H1 (cell line): ENCODE data around the gene ALK. TPM values are rescaled to one million over a fixed set of nuclear protein-coding genes. Genes with fewer than 3 reads are reported as not detected.

Experiments used
- CTCF ChIA-PET: fragments of 300-600 bp; sonication (Branson Sonifier 250); formaldehyde crosslinking; loops from one replicate; lab custom pipeline; 2021; ENCODE audit not compliant: partially characterized antibody; lab: Charles Lee
- POLR2A ChIA-PET: fragments of 300-600 bp; sonication (Branson Sonifier 250); formaldehyde crosslinking; loops from one replicate; lab custom pipeline; 2021; ENCODE audit warnings: inconsistent platforms; ENCODE audit not compliant: partially characterized antibody; lab: Charles Lee
- DNase-seq, 2 experiments: peaks; one replicate each; pipeline versions ENCODE4 v3.0.0 to v3.0.0-alpha.2; 2010 to 2022; ENCODE audit warnings: low spot score in 2 of 2, low read depth in 1 of 2, mixed read lengths in 1 of 2
- FAIRE-seq: peaks from 2 replicates; lab custom pipeline; 2011; peaks lifted over from hg19 to GRCh38; lab: Jason Lieb, UNC
- H2AFZ ChIP-seq: 2 replicates; pipeline ENCODE4 v1.8.1; 2012; ENCODE audit warnings: low read length, inconsistent platforms
- H2AK5ac ChIP-seq: 2 replicates; pipeline ENCODE4 v1.6.1; 2013; ENCODE audit warnings: low read depth, low read length
- H2BK120ac ChIP-seq: replicated peaks from 2 replicates; pipeline ENCODE3; 2013; ENCODE audit warnings: low read depth, low read length, inconsistent platforms
- H2BK12ac ChIP-seq: 2 replicates; pipeline ENCODE4 v1.6.1; 2013; ENCODE audit warnings: low read depth, low read length
- H2BK15ac ChIP-seq: 2 replicates; pipeline ENCODE4 v1.6.1; 2013; ENCODE audit warnings: low read length
- H2BK20ac ChIP-seq: 2 replicates; pipeline ENCODE4 v1.6.1; 2013; ENCODE audit warnings: low read length
- H2BK5ac ChIP-seq: 2 replicates; pipeline ENCODE4 v1.6.1; 2013; ENCODE audit warnings: low read depth, low read length
- H3K14ac ChIP-seq: 2 replicates; pipeline ENCODE4 v1.6.1; 2013; ENCODE audit warnings: inconsistent platforms; ENCODE audit not compliant: insufficient read length
- H3K18ac ChIP-seq: 2 replicates; pipeline ENCODE4 v1.6.1; 2013; ENCODE audit warnings: low read length; ENCODE audit errors: extremely low read depth
- H3K23ac ChIP-seq: 2 replicates; pipeline ENCODE4 v1.6.1; 2013; ENCODE audit warnings: inconsistent platforms; ENCODE audit not compliant: insufficient read length
- H3K23me2 ChIP-seq: 2 replicates; pipeline ENCODE4 v1.6.1; 2013; ENCODE audit warnings: low read depth, low read length
- H3K27ac ChIP-seq: 2 replicates; pipeline ENCODE4 v1.6.1; 2011; ENCODE audit warnings: low read depth, low read length, inconsistent platforms
- H3K27me3 ChIP-seq, 4 experiments: replicated peaks in 1 of 4; 1 replicate in 1 of 4; 2 replicates in 3 of 4; pipeline versions ENCODE4 v1.6.1 to v1.8.1; 2011 to 2013; ENCODE audit warnings: low read length in 3 of 4, mild to moderate bottlenecking in 3 of 4, inconsistent platforms in 2 of 4, mixed read lengths in 2 of 4, moderate library complexity in 1 of 4; ENCODE audit not compliant: control insufficient read depth in 3 of 4, insufficient read depth in 3 of 4; ENCODE audit errors: extremely low read depth in 1 of 4
- H3K36me3 ChIP-seq, 4 experiments: 2 replicates each; pipeline versions ENCODE4 v1.6.1 to v1.8.1; 2011 to 2013; ENCODE audit warnings: mild to moderate bottlenecking in 4 of 4, low read length in 3 of 4, moderate library complexity in 2 of 4, control low read depth in 1 of 4, inconsistent platforms in 1 of 4; ENCODE audit not compliant: insufficient read depth in 4 of 4, control insufficient read depth in 2 of 4
- H3K4ac ChIP-seq: replicated peaks from 2 replicates; pipeline ENCODE3; 2013; ENCODE audit warnings: low read length, low read depth, mixed read lengths, inconsistent platforms; ENCODE audit not compliant: insufficient read length
- H3K4me1 ChIP-seq, 4 experiments: replicated peaks in 1 of 4; 1 replicate in 1 of 4; 2 replicates in 3 of 4; pipeline versions ENCODE4 v1.6.1 to v1.8.1; 2011 to 2013; ENCODE audit warnings: low read length in 3 of 4, inconsistent platforms in 2 of 4, mixed read lengths in 1 of 4; ENCODE audit not compliant: insufficient read depth in 4 of 4, control insufficient read depth in 3 of 4
- H3K4me2 ChIP-seq, 2 experiments: 2 replicates each; pipeline versions ENCODE4 v1.6.1 to v1.8.1; 2011 to 2013; ENCODE audit warnings: low read depth in 2 of 2, low read length in 2 of 2, control low read depth in 1 of 2, inconsistent platforms in 1 of 2, mild to moderate bottlenecking in 1 of 2; ENCODE audit not compliant: insufficient read depth in 1 of 2
- H3K4me3 ChIP-seq, 4 experiments: fragments of 200-600, 300-600 bp in 1 of 4; sonication (generic), shearing (Covaris generic), sonication (Bioruptor Twin) in 1 of 4; 2 replicates each; pipeline versions ENCODE4 v1.5.1 to v1.8.1; 2011 to 2016; ENCODE audit warnings: low read length in 4 of 4, low read depth in 3 of 4, control low read depth in 2 of 4, inconsistent platforms in 2 of 4, mild to moderate bottlenecking in 2 of 4, mixed read lengths in 1 of 4, moderate library complexity in 1 of 4; ENCODE audit not compliant: insufficient read depth in 2 of 4; ENCODE audit errors: extremely low read depth in 1 of 4
- H3K56ac ChIP-seq: replicated peaks from 2 replicates; pipeline ENCODE3; 2013; ENCODE audit warnings: low read depth, mild to moderate bottlenecking, mixed read lengths, low read length, inconsistent platforms; ENCODE audit not compliant: insufficient read length
- H3K79me1 ChIP-seq: 2 replicates; pipeline ENCODE4 v1.6.1; 2013; ENCODE audit warnings: low read depth, low read length, control low read depth
- H3K79me2 ChIP-seq, 2 experiments: 2 replicates each; pipeline versions ENCODE4 v1.6.1 to v1.8.1; 2012 to 2013; ENCODE audit warnings: low read length in 2 of 2, mild to moderate bottlenecking in 2 of 2, inconsistent platforms in 1 of 2; ENCODE audit not compliant: insufficient read depth in 2 of 2, control insufficient read depth in 1 of 2
- H3K9ac ChIP-seq, 4 experiments: replicated peaks in 1 of 4; 1 replicate in 1 of 4; 2 replicates in 3 of 4; pipeline versions ENCODE4 v1.6.1 to v1.8.1; 2011 to 2013; ENCODE audit warnings: low read depth in 3 of 4, low read length in 3 of 4, control low read depth in 2 of 4, mild to moderate bottlenecking in 2 of 4, moderate library complexity in 2 of 4, inconsistent platforms in 1 of 4; ENCODE audit errors: extremely low read depth in 1 of 4
- H3K9me3 ChIP-seq, 2 experiments: 2 replicates each; pipeline versions ENCODE4 v1.6.1 to v1.8.1; 2012 to 2013; ENCODE audit warnings: mild to moderate bottlenecking in 2 of 2, moderate library complexity in 2 of 2, control low read depth in 1 of 2, inconsistent platforms in 1 of 2, low read depth in 1 of 2, low read length in 1 of 2, mixed read lengths in 1 of 2; ENCODE audit not compliant: insufficient read depth in 2 of 2
- H4K20me1 ChIP-seq, 2 experiments: replicated peaks in 1 of 2; 2 replicates each; pipeline versions ENCODE3 to v1.8.1; 2011 to 2013; ENCODE audit warnings: inconsistent platforms in 2 of 2, low read length in 2 of 2, mild to moderate bottlenecking in 1 of 2; ENCODE audit not compliant: insufficient read depth in 2 of 2, control insufficient read depth in 1 of 2
- H4K5ac ChIP-seq: 2 replicates; pipeline ENCODE4 v1.6.1; 2013; ENCODE audit warnings: low read length, low read depth, mixed read lengths, inconsistent platforms; ENCODE audit not compliant: insufficient read length
- H4K8ac ChIP-seq: 2 replicates; pipeline ENCODE4 v1.8.0; 2013; ENCODE audit warnings: mild to moderate bottlenecking, moderate library complexity, low read length, inconsistent platforms; ENCODE audit not compliant: insufficient read depth; ENCODE audit errors: extremely low read depth
- H4K91ac ChIP-seq: replicated peaks from 2 replicates; pipeline ENCODE3; 2013; ENCODE audit warnings: low read length, mixed read lengths, inconsistent platforms; ENCODE audit not compliant: insufficient read length
- BCL11A ChIP-seq, 2 experiments: IDR thresholded peaks; one replicate each; pipeline ENCODE4 v1.6.1; 2011; ENCODE audit warnings: low read depth in 2 of 2, low read length in 2 of 2, mild to moderate bottlenecking in 2 of 2
- CHD1 ChIP-seq: IDR thresholded peaks from 2 replicates; pipeline ENCODE4 v1.6.1; 2012; ENCODE audit warnings: low read depth, low read length, improper control_type of control experiment
- CREB1 ChIP-seq: IDR thresholded peaks from 2 replicates; pipeline ENCODE4 v1.6.1; 2012; ENCODE audit warnings: inconsistent platforms
- HDAC6 ChIP-seq: IDR thresholded peaks from one replicate; pipeline ENCODE4 v1.7.1; 2012; ENCODE audit warnings: low read depth, mild to moderate bottlenecking, inconsistent platforms, low read length, moderate library complexity
- KDM4A ChIP-seq: IDR thresholded peaks from one replicate; pipeline ENCODE4 v1.7.1; 2012; ENCODE audit warnings: low read depth, mild to moderate bottlenecking, moderate library complexity, low read length, inconsistent platforms; ENCODE audit not compliant: severe bottlenecking
- MAFK ChIP-seq: IDR thresholded peaks from 2 replicates; pipeline ENCODE4 v1.6.1; 2012; ENCODE audit warnings: low read depth, mild to moderate bottlenecking, improper control_type of control experiment, low read length
- TAF1 ChIP-seq: IDR thresholded peaks from 2 replicates; pipeline ENCODE4 v1.6.1; 2011; ENCODE audit warnings: mild to moderate bottlenecking, low read depth, low read length
- TCF12 ChIP-seq: IDR thresholded peaks from 2 replicates; pipeline ENCODE4 v1.6.1; 2011; ENCODE audit warnings: low read depth, mild to moderate bottlenecking, low read length
- ZNF274 ChIP-seq: IDR thresholded peaks from 2 replicates; pipeline ENCODE4 v1.7.0; 2012; ENCODE audit warnings: low read length, borderline replicate concordance; ENCODE audit errors: extremely low read depth
- WGBS, 2 experiments: shearing (Covaris generic) in 1 of 2; methylation state at CpG; one replicate each; pipeline versions ENCODE4 v1.1.6 to v1.1.7; 2013 to 2015; ENCODE audit warnings: low lambda C conversion rate in 2 of 2, mixed read lengths in 2 of 2, inconsistent platforms in 1 of 2, low coverage in 1 of 2, missing lambda C conversion rate in 1 of 2; ENCODE audit not compliant: insufficient replicate concordance in 2 of 2, insufficient coverage in 1 of 2, insufficient read length in 1 of 2; ENCODE audit errors: extremely low coverage in 1 of 2, missing lambda C conversion rate in 1 of 2; 5-methylcytosine and 5-hydroxymethylcytosine counted together
- polyA plus RNA-seq, 7 experiments: library from polyadenylated mRNA; depleted of rRNA in 3 of 7; stranded (reverse) in 5 of 7; unstranded in 2 of 7; fragments of >200 nt in 5 of 7; fragments of 200-250 nt in 2 of 7; gene quantifications; 1 replicate in 5 of 7; 2 replicates in 1 of 7; 4 replicates in 1 of 7; pipeline versions ENCODE4 v1.2.1 to v1.2.3, GENCODE V29; 2011 to 2013; ENCODE audit warnings: missing spikeins in 2 of 7, mixed read lengths in 2 of 7
- total RNA-seq: library from RNA; stranded (reverse); fragmentation: NEBNext Ultra II Directional; extraction: Animal tissue kit (Norgen Biotek cat#: 25700); gene quantifications from 2 replicates; pipeline ENCODE4 v1.2.1, GENCODE V29; 2021
- TF ChIP-seq, protein P1 (sequence below): IDR thresholded peaks from 2 replicates; pipeline ENCODE4 v1.6.1; 2012; ENCODE audit warnings: inconsistent platforms

Gene ALK
- total and polyA plus RNA-seq, 2 of the 8 experiments (the other 6 are each of a cell fraction or from before 2014, with no cell fraction given) = 0.02 to 0.09 TPM

DNA sequence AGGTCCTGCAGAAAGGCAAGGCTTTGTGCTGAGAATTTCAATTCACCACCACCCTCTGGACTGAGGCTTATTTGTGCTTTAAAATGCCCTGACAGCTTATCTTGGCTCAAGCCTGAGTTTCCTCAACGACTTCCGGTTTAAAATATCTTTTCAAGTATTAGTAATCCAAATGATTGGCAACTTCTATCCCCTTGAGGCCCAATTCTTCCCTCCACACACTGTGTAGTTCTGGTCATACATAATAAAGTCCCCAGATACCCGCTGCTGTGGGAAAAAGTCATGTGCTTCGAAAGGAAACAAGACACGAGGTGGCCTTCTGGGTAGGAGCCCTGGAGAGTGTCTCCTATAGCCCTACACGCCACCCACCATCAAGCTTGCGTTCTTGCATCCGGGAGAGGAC is 393.4 kb downstream of the ALK start:
- H3K4me2 ChIP-seq = no peak overlapping the region
- no peak for FAIRE-seq

More for the DNA sequence above, 393.4 kb downstream of the ALK start:
- Histone ChIP-seq H4K5ac (no peak overlapping the region), H2BK20ac (no peak overlapping the region), H3K56ac (no peak overlapping the region), H3K18ac (no peak overlapping the region), H3K79me2 (no peaks in the 10 kb centered on the region), H4K8ac (no peak overlapping the region), H3K4ac (no peak overlapping the region), H3K27ac (no peak overlapping the region), H2AFZ (no peak overlapping the region), H3K23ac (no peak overlapping the region), H3K27me3 (no peaks in the 10 kb centered on the region), H2BK5ac (no peak overlapping the region), H3K4me1 (no peaks in the 10 kb centered on the region; a peak in 1 of 7 replicates), H3K23me2 (peaks cover 5% of the 10 kb centered on the region; the same call in 1 of the 2 replicates), H3K79me1 (no peaks in the 10 kb centered on the region), H3K14ac (no peak overlapping the region), H4K91ac (no peak overlapping the region), H4K20me1 (peaks cover 0 to 2% of the 10 kb centered on the region in 2 experiments), H3K36me3 (no peaks in the 10 kb centered on the region; a peak in 2 of 8 replicates), H3K9me3 (no peaks in the 10 kb centered on the region), H3K4me3 (no peak overlapping the region), H2BK12ac (no peak overlapping the region), H2BK15ac (no peak overlapping the region), H2BK120ac (no peak overlapping the region), H3K9ac (no peak overlapping the region), H2AK5ac (no peak overlapping the region)
- no peak for DNase-seq
- CTCF ChIA-PET = interaction anchor here (1.0 kb wide), 1 partner anchor 544 kb away, joined by 4 read pairs; no protein-coding TSS in a partner anchor
- POLR2A ChIA-PET = no interaction called here
- TF ChIP-seq ZNF274 (no peak), CHD1 (no peak), CREB1 (no peak), MAFK (no peak), KDM4A (no peak), HDAC6 (no peak), TAF1 (no peak), BCL11A (IDR thresholded peaks at IDR 0.05; ENCODE audit: low read depth in 2 of 2, low read length in 2 of 2) (no peak), TCF12 (no peak)
- TF ChIP-seq, protein P1, sequence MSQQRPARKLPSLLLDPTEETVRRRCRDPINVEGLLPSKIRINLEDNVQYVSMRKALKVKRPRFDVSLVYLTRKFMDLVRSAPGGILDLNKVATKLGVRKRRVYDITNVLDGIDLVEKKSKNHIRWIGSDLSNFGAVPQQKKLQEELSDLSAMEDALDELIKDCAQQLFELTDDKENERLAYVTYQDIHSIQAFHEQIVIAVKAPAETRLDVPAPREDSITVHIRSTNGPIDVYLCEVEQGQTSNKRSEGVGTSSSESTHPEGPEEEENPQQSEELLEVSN = no peak
- WGBS, 2 experiments = 87% methylated on average over 8 of the region's 8 CpGs; no CpG with 5 or more reads in 1 of the 2 experiments
